ENCODE data around the gene KRT84.

GRCh38 chr12:52389313-52390207, 4.1 kb upstream of the KRT84 start:
- TF ChIP-seq POLR2AphosphoS5 (IDR thresholded peaks at IDR 0.05) (no peak), POLR2A (IDR thresholded peaks at IDR 0.05) (no peak)
- TF ChIP-seq, protein P1, sequence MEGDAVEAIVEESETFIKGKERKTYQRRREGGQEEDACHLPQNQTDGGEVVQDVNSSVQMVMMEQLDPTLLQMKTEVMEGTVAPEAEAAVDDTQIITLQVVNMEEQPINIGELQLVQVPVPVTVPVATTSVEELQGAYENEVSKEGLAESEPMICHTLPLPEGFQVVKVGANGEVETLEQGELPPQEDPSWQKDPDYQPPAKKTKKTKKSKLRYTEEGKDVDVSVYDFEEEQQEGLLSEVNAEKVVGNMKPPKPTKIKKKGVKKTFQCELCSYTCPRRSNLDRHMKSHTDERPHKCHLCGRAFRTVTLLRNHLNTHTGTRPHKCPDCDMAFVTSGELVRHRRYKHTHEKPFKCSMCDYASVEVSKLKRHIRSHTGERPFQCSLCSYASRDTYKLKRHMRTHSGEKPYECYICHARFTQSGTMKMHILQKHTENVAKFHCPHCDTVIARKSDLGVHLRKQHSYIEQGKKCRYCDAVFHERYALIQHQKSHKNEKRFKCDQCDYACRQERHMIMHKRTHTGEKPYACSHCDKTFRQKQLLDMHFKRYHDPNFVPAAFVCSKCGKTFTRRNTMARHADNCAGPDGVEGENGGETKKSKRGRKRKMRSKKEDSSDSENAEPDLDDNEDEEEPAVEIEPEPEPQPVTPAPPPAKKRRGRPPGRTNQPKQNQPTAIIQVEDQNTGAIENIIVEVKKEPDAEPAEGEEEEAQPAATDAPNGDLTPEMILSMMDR (IDR thresholded peaks at IDR 0.05): no peak

Measured in suprapubic skin (tissue), 4 donors.